NCI-H1048 (cell line): ENCODE results near the gene RPS29.
"Not testable (repeated sequence)": the region's sequence is repeated elsewhere in the genome, so short reads cannot be mapped to it uniquely, and the experiment has no call there.

Experiments
- DNase-seq: peaks from one replicate; lab custom pipeline; 2025; lab: John Stamatoyannopoulos, UW

Gene RPS29

GRCh38 chr14:49585803-49586672 is at the start of gene RPS29:
Gene RPS29, minus strand, starts transcription at chr14:49586380. Its CDS starts 34 bp downstream, at chr14:49586346.
- DNase-seq = peak; percentile 92

- DNase-seq = peak; percentile 32
Measured at GRCh38 chr14:49634547-49635334, 48.6 kb upstream of the RPS29 start, which contains the start of gene DNAAF2. Gene DNAAF2, minus strand, starts transcription at chr14:49635244. Its CDS starts 95 bp downstream, at chr14:49635149.

- DNase-seq = peak; percentile 86
Measured at GRCh38 chr14:49633640-49634546, 47.7 kb upstream of the RPS29 start.

- DNase-seq = no peak
Measured at GRCh38 chr14:49623941-49624839, 38.0 kb upstream of the RPS29 start.

- DNase-seq = no peak
Measured at GRCh38 chr14:49623387-49623786, 37.2 kb upstream of the RPS29 start.

- no peak for DNase-seq
Measured at GRCh38 chr14:49622022-49622607, 35.9 kb upstream of the RPS29 start.

GRCh38 chr14:49621114-49621881 is 35.1 kb upstream of the RPS29 start:
- DNase-seq = peak; percentile 21

GRCh38 chr14:49620182-49621113 is 34.3 kb upstream of the RPS29 start, which contains the start of the genes MGAT2 and RPL36AL:
Gene MGAT2, plus strand, starts transcription at chr14:49620799. Its CDS starts 470 bp downstream, at chr14:49621269.
Gene RPL36AL, minus strand, starts transcription at chr14:49620626. Its CDS starts 1,522 bp downstream, at chr14:49619104.
- DNase-seq = peak; percentile 94

- DNase-seq = no peak
Measured at GRCh38 chr14:49619730-49620129, 33.5 kb upstream of the RPS29 start.

GRCh38 chr14:49619273-49619672 is 33.1 kb upstream of the RPS29 start:
- not testable (repeated sequence) for DNase-seq

GRCh38 chr14:49617852-49618519 is 31.8 kb upstream of the RPS29 start:
- no peak for DNase-seq

GRCh38 chr14:49615776-49616175 is 29.6 kb upstream of the RPS29 start:
- no peak for DNase-seq

GRCh38 chr14:49614196-49614595 is 28.0 kb upstream of the RPS29 start:
- DNase-seq = no peak

GRCh38 chr14:49612671-49613070 is 26.5 kb upstream of the RPS29 start:
- DNase-seq = no peak

- no peak for DNase-seq
Measured at GRCh38 chr14:49612251-49612650, 26.1 kb upstream of the RPS29 start.

GRCh38 chr14:49607583-49607982 is 21.4 kb upstream of the RPS29 start:
- no peak for DNase-seq

- DNase-seq = peak; percentile 67
Measured at GRCh38 chr14:49598485-49599300, 12.5 kb upstream of the RPS29 start, which contains the start of gene LRR1. Gene LRR1, plus strand, starts transcription at chr14:49598940. Its CDS starts 81 bp downstream, at chr14:49599021.
